Esophagus muscularis mucosa (tissue), 4 donors: ENCODE measurements around the gene IFT122. TPM values are rescaled to one million over a fixed set of nuclear protein-coding genes. Genes with fewer than 3 reads are reported as not detected.

Experiments used
- DNase-seq: peaks from one replicate; pipeline ENCODE4 v3.0.0-alpha.2; 2017; ENCODE audit errors: extremely low spot score
- H3K27ac ChIP-seq, 4 donors: fragments of 200-600 bp; sonication (generic); replicated peaks in 1 of 4; 1 replicate in 3 of 4; 2 replicates in 1 of 4; pipeline ENCODE4 v1.5.1; 2016 to 2019; ENCODE audit warnings: mild to moderate bottlenecking in 1 of 4
- H3K27me3 ChIP-seq, 4 donors: fragments of 200-600 bp; sonication (generic); one replicate each; pipeline versions ENCODE4 v1.5.1 to v1.6.0; 2016 to 2019
- H3K36me3 ChIP-seq, 4 donors: fragments of 200-600 bp; sonication (generic); one replicate each; pipeline ENCODE4 v1.5.1; 2016 to 2019
- H3K4me1 ChIP-seq, 4 donors: fragments of 200-600 bp; sonication (generic); one replicate each; pipeline ENCODE4 v1.5.1; 2016 to 2019
- H3K4me3 ChIP-seq, 4 donors: fragments of 200-600 bp; sonication (generic); 1 replicate in 2 of 4; 2 replicates in 2 of 4; pipeline ENCODE4 v1.5.1; 2016 to 2019; ENCODE audit warnings: mild to moderate bottlenecking in 4 of 4, moderate library complexity in 1 of 4
- H3K9me3 ChIP-seq, 4 donors: fragments of 200-600 bp; sonication (generic); 1 replicate in 3 of 4; 2 replicates in 1 of 4; pipeline ENCODE4 v1.5.1; 2016 to 2019
- CTCF ChIP-seq, 3 experiments: fragments of 200-600 bp in 2 of 3; fragments of 450-650 bp in 1 of 3; sonication (generic) in 2 of 3; IDR thresholded peaks; one replicate each; pipeline ENCODE4 v1.5.1; 2017 to 2019; ENCODE audit warnings: antibody characterized with exemption in 3 of 3, mild to moderate bottlenecking in 2 of 3, moderate library complexity in 1 of 3
- EP300 ChIP-seq: sonication (generic); formaldehyde crosslinking; IDR thresholded peaks from one replicate; pipeline ENCODE4 v1.6.1; 2017; ENCODE audit warnings: antibody characterized with exemption
- POLR2A ChIP-seq: fragments of 450-650 bp; IDR thresholded peaks from one replicate; pipeline ENCODE4 v1.6.1; 2017; ENCODE audit warnings: antibody characterized with exemption, moderate library complexity, mild to moderate bottlenecking, low read depth
- POLR2AphosphoS5 ChIP-seq, 2 donors: sonication (generic); formaldehyde crosslinking; IDR thresholded peaks; one replicate each; pipeline ENCODE4 v1.6.1; 2017; ENCODE audit warnings: antibody characterized with exemption in 2 of 2
- WGBS: methylation state at CpG from one replicate; pipeline ENCODE4 v1.1.5; 2018; 5-methylcytosine and 5-hydroxymethylcytosine counted together
- intact Hi-C: fragments of 100-400 bp; cut with DNase I; formaldehyde crosslinking; loops from one replicate; pipeline ENCODE4 v1.15.1; 2023
- total RNA-seq, 4 donors: library from RNA; depleted of rRNA; stranded (reverse); fragments of >200 nt; gene quantifications; one replicate each; pipeline versions ENCODE4 v1.1.0 to v1.2.1, GENCODE V29; 2016

IFT122 gene
- total RNA-seq, 4 donors from 2014 or later = 19.5 to 32.8 (median 21.9) TPM

GRCh38 chr3:129440618-129441190, 680 bp downstream of the IFT122 start:
- Histone ChIP-seq H3K27me3 (no peaks in the 10 kb centered on the region), H3K27ac (peak overlapping the region; percentile 84 to 91 (median 88)), H3K4me1 (peaks cover 39 to 73% (median 65%) of the 10 kb centered on the region in 4 donors), H3K9me3 (no peaks in the 10 kb centered on the region), H3K36me3 (peaks cover 6 to 23% (median 19%) of the 10 kb centered on the region in 4 donors), H3K4me3 (peak overlapping the region; percentile 77 to 93 (median 87))
- TF ChIP-seq CTCF (IDR thresholded peaks at IDR 0.05) (no peak), EP300 (no peak), POLR2AphosphoS5 (IDR thresholded peaks at IDR 0.05) (no peak), POLR2A (no peak)
- DNase-seq = no peak
- intact Hi-C loops = no loop called here
- 10% methylated on average over 9 of the region's 9 CpGs for WGBS

- Histone ChIP-seq H3K27me3 (no peaks in the 10 kb centered on the region), H3K9me3 (no peaks in the 10 kb centered on the region), H3K4me1 (peaks cover 39 to 68% (median 60%) of the 10 kb centered on the region in 4 donors), H3K27ac (peak overlapping the region; percentile 84 to 91 (median 88)), H3K4me3 (peak overlapping the region; percentile 77 to 93 (median 87)), H3K36me3 (peaks cover 6 to 18% (median 15%) of the 10 kb centered on the region in 4 donors)
- TF ChIP-seq CTCF (IDR thresholded peaks at IDR 0.05) (no peak), POLR2AphosphoS5 (IDR thresholded peaks at IDR 0.05) (no peak), POLR2A (no peak), EP300 (no peak)
- 46% methylated on average over 9 of the region's 9 CpGs for WGBS
- no peak for DNase-seq
- intact Hi-C loops = no loop called here
These were observed 1.2 kb downstream of the IFT122 start for GRCh38 chr3:129441215-129441614.

- Histone ChIP-seq H3K4me3 (peak overlapping the region in 3 of 4 donors; percentile 77 to 93 (median 88)), H3K9me3 (no peaks in the 10 kb centered on the region), H3K27me3 (no peaks in the 10 kb centered on the region), H3K36me3 (peaks cover 6 to 12% (median 10%) of the 10 kb centered on the region in 4 donors), H3K4me1 (peaks cover 39 to 62% (median 58%) of the 10 kb centered on the region in 4 donors), H3K27ac (peak overlapping the region; percentile 84 to 91 (median 88))
- TF ChIP-seq CTCF (IDR thresholded peaks at IDR 0.05) (no peak), POLR2AphosphoS5 (IDR thresholded peaks at IDR 0.05) (peak in 1 of 2 donors; percentile 24)
- no peak for DNase-seq
- intact Hi-C loops = no loop called here
- WGBS = 13% methylated on average over 4 of the region's 4 CpGs
These were observed 1.8 kb downstream of the IFT122 start for GRCh38 chr3:129441782-129442181.

- DNase-seq = no peak
- Histone ChIP-seq H3K27ac (peak overlapping the region; percentile 84 to 91 (median 88)), H3K27me3 (no peaks in the 10 kb centered on the region), H3K9me3 (no peaks in the 10 kb centered on the region), H3K36me3 (peaks cover 3 to 5% (median 4%) of the 10 kb centered on the region in 4 donors), H3K4me3 (peak overlapping the region in 1 of 4 donors; percentile 88), H3K4me1 (peaks cover 38 to 60% (median 57%) of the 10 kb centered on the region in 4 donors)
- 49% methylated on average over 2 of the region's 2 CpGs for WGBS
- TF ChIP-seq CTCF (IDR thresholded peaks at IDR 0.05) (no peak), POLR2A (no peak), POLR2AphosphoS5 (IDR thresholded peaks at IDR 0.05) (no peak), EP300 (no peak)
- intact Hi-C loops = no loop called here
These were observed 2.5 kb downstream of the IFT122 start for GRCh38 chr3:129442486-129442885.
